ENCODE data around the gene FMO2. TPM values are rescaled to one million over a fixed set of nuclear protein-coding genes. Genes with fewer than 3 reads are reported as not detected.

The FMO2 gene
- total and polyA plus RNA-seq, 10 donors, result 0.26 to 4.6 (median 1.2) TPM; not detected in 1

DNA sequence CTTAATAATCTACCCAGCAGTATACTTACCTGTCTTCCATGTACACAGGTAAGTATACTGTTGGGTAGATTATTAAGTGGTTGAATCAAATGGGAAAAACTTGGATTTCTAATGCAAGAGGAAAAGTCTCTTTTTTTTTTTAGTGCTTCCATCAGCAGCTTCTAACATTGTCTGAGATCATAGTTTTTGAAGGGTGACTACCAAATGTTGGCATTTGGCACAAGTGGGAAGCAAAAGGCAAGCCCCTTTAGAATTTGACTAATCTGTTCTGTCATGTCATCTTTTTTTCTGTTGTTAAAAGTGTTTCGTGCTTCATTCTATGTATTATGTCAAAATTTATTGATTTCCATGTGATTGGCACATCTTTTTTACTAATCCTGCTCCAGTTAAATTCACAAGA is 63.7 kb downstream of the FMO2 start:
- Histone ChIP-seq H3K27ac (no peak overlapping the region), H3K27me3 (replicated peaks in 1 of 7) (peaks cover 0 to 45% (median 6%) of the 10 kb centered on the region in 7 donors), H3K36me3 (no peaks in the 10 kb centered on the region), H3K4me3 (no peak overlapping the region), H3K4me1 (peaks cover 0 to 20% (median 7%) of the 10 kb centered on the region in 6 donors), H3K9me3 (no peaks in the 10 kb centered on the region)
- no peak for TF ChIP-seq POLR2A (IDR thresholded peaks at IDR 0.05)
- TF ChIP-seq POLR2AphosphoS5 (IDR thresholded peaks at IDR 0.05), result no peak
- intact Hi-C loops (cut with DNase I; ENCODE audit: low total_unique reads), result loop anchor here (10.0 kb wide), 1 partner anchor 66 kb away; the partner anchor contains the start of gene FMO4
- no peak for DNase-seq
- WGBS, 5 donors, result 0 to 82% (median 71%) methylated on average over 1 of the region's 1 CpG

DNA sequence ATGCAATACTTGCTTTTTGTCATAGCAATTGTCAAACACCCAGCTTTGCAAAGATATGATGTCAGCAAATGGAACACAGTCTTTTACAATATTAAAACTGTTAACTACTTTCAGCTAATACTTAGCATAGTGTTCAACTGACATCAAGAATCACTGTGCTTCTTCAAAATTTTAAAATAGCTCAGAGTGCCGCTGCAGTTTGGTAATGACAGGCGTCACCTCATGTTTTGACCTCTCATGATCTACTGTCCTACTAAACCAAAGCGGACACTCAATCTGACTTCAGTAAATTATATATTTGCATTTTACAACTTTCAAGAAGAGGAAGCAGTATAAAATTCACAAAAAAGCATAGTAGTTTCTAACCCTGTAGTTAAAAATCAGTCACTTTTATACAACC is 65.2 kb downstream of the FMO2 start:
- Histone ChIP-seq H3K36me3 (no peaks in the 10 kb centered on the region), H3K27me3 (replicated peaks in 1 of 7) (peaks cover 0 to 55% (median 6%) of the 10 kb centered on the region in 7 donors), H3K9me3 (no peaks in the 10 kb centered on the region), H3K4me3 (no peak overlapping the region), H3K27ac (no peak overlapping the region), H3K4me1 (peaks cover 0 to 20% (median 7%) of the 10 kb centered on the region in 6 donors)
- no peak for DNase-seq
- no peak for TF ChIP-seq POLR2A (IDR thresholded peaks at IDR 0.05)
- no peak for TF ChIP-seq POLR2AphosphoS5 (IDR thresholded peaks at IDR 0.05)
- TF ChIP-seq, protein P1, sequence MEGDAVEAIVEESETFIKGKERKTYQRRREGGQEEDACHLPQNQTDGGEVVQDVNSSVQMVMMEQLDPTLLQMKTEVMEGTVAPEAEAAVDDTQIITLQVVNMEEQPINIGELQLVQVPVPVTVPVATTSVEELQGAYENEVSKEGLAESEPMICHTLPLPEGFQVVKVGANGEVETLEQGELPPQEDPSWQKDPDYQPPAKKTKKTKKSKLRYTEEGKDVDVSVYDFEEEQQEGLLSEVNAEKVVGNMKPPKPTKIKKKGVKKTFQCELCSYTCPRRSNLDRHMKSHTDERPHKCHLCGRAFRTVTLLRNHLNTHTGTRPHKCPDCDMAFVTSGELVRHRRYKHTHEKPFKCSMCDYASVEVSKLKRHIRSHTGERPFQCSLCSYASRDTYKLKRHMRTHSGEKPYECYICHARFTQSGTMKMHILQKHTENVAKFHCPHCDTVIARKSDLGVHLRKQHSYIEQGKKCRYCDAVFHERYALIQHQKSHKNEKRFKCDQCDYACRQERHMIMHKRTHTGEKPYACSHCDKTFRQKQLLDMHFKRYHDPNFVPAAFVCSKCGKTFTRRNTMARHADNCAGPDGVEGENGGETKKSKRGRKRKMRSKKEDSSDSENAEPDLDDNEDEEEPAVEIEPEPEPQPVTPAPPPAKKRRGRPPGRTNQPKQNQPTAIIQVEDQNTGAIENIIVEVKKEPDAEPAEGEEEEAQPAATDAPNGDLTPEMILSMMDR (IDR thresholded peaks at IDR 0.05 in 8 of 11, conservative IDR thresholded peaks at IDR 0.05 in 3 of 11), result no peak
- WGBS, 5 donors, result 81 to 94% (median 90%) methylated on average over 3 of the region's 3 CpGs
- intact Hi-C loops (cut with DNase I; ENCODE audit: low total_unique reads), result no loop called here

DNA sequence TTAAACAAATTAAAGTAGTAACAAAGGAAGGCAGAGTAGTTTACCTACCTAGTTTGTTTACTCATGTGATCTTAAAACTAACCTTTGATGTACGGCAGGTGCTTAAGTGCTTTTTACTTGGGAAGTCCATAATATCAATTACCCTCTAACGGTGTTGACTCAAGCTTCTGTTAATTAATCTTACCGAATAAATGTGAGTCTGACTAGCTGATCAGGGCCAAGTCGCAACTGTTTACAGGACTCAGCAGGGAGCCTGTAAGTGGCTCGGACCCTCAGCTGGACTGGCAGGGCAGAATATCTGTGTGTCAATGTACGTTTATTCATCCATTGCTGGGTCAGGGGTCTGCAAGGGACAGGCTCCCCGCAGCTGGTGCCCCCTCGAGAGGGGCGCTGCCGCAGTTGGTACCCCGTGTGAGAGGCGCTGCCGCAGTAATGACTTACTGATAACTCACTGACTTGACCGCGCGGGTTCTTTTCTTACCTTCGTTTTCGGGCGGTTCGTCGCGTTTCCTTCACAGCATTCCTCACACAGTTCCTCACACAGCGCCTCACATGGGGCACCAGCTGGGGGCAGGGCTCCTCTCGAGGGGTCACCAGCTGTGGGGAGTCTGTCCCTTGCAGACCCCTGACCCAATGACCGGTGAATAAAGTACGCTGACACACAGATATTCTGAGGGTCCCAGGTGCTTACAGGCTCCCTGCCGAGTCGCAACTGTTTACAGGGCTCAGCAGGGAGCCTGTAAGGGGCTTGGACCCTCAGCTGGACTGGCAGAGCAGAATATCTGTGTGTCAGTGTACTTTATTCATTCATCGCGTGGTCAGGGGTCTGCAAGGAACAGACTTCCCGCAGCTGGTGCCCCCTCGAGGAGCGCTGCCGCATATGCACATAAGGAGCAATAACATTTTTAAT is 66.2 kb downstream of the FMO2 start:
- Histone ChIP-seq H3K27me3 (replicated peaks in 1 of 7) (peaks cover 0 to 62% (median 6%) of the 10 kb centered on the region in 7 donors), H3K9me3 (no peaks in the 10 kb centered on the region), H3K4me1 (peaks cover 0 to 20% (median 7%) of the 10 kb centered on the region in 6 donors), H3K27ac (peak overlapping the region in 1 of 8 donors; percentile 38), H3K36me3 (no peaks in the 10 kb centered on the region), H3K4me3 (peak overlapping the region; percentile 20 to 66 (median 34))
- 6 to 9% (median 8%) methylated on average over 31 to 34 of the region's 34 CpGs for WGBS, 5 donors
- TF ChIP-seq POLR2AphosphoS5 (IDR thresholded peaks at IDR 0.05), result peak in 1 of 3 donors; percentile 22
- no peak for TF ChIP-seq POLR2A (IDR thresholded peaks at IDR 0.05)
- TF ChIP-seq, protein P1 (IDR thresholded peaks at IDR 0.05 in 8 of 11, conservative IDR thresholded peaks at IDR 0.05 in 3 of 11), result peak in 6 of 11 experiments; percentile 5 to 45 (median 27)
- intact Hi-C loops (cut with DNase I; ENCODE audit: low total_unique reads), result no loop called here
- peak; percentile 77 for DNase-seq

DNA sequence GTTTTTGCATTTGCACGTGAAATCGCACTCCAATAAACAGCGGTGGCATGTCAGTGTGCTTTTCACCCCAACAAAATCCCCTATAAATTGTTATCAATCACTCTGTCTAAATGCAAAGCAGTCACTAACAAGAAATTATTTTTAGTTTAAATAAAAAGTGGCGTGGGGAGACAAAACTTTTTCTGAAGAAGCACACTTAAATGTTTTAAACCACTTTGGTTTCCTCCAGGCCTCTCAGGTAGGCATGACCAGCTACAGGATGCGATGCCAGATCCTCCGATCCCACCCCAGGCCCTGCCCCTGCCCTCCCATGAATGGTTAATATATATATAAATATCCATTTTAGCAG is 66.8 kb downstream of the FMO2 start:
- peaks cover 0 to 62% (median 6%) of the 10 kb centered on the region in 7 donors for H3K27me3 ChIP-seq (replicated peaks in 1 of 7)
- intact Hi-C loops (cut with DNase I; ENCODE audit: low total_unique reads), result no loop called here
- TF ChIP-seq, protein P1 (IDR thresholded peaks at IDR 0.05 in 8 of 11, conservative IDR thresholded peaks at IDR 0.05 in 3 of 11), result peak in 1 of 11 experiments; percentile 3
- TF ChIP-seq POLR2A (IDR thresholded peaks at IDR 0.05), result no peak
- peak overlapping the region in 2 of 8 donors; percentile 18 to 38 for H3K27ac ChIP-seq
- no peaks in the 10 kb centered on the region for H3K36me3 ChIP-seq
- no peaks in the 10 kb centered on the region for H3K9me3 ChIP-seq
- peak overlapping the region in 6 of 8 donors; percentile 29 to 66 (median 38) for H3K4me3 ChIP-seq
- WGBS, 5 donors, result 32 to 35% (median 34%) methylated on average over 6 of the region's 6 CpGs
- no peak for DNase-seq
- peaks cover 0 to 20% (median 7%) of the 10 kb centered on the region in 6 donors for H3K4me1 ChIP-seq

Data from spleen (tissue), 11 donors.